ENCODE measurements around the gene CDC42SE2.
"Not testable (repeated sequence)": the region's sequence is repeated elsewhere in the genome, so short reads cannot be mapped to it uniquely, and the experiment has no call there.

Gene CDC42SE2

GRCh38 chr5:131297886-131298285 lies 34.0 kb downstream of the CDC42SE2 start:
- DNase-seq (ENCODE audit: low read depth), result no peak
- TF ChIP-seq CTCF (IDR thresholded peaks at IDR 0.05; ENCODE audit: low read depth, low read length, missing control alignments), result no peak
- H3K4me3 ChIP-seq (ENCODE audit: low read depth, low read length), result no peak overlapping the region

- DNase-seq (ENCODE audit: low read depth), result no peak
- TF ChIP-seq CTCF (IDR thresholded peaks at IDR 0.05; ENCODE audit: low read depth, low read length, missing control alignments), result no peak
- no peak overlapping the region for H3K4me3 ChIP-seq (ENCODE audit: low read depth, low read length)
These were observed 35.6 kb downstream of the CDC42SE2 start for GRCh38 chr5:131299465-131299864.

GRCh38 chr5:131302506-131302905 lies 38.7 kb downstream of the CDC42SE2 start:
- no peak for DNase-seq (ENCODE audit: low read depth)
- no peak overlapping the region for H3K4me3 ChIP-seq (ENCODE audit: low read depth, low read length)
- TF ChIP-seq CTCF (IDR thresholded peaks at IDR 0.05; ENCODE audit: low read depth, low read length, missing control alignments), result no peak

GRCh38 chr5:131303537-131303936 lies 39.7 kb downstream of the CDC42SE2 start:
- TF ChIP-seq CTCF (IDR thresholded peaks at IDR 0.05; ENCODE audit: low read depth, low read length, missing control alignments), result no peak
- DNase-seq (ENCODE audit: low read depth), result no peak
- no peak overlapping the region for H3K4me3 ChIP-seq (ENCODE audit: low read depth, low read length)

- no peak for DNase-seq (ENCODE audit: low read depth)
- no peak for TF ChIP-seq CTCF (IDR thresholded peaks at IDR 0.05; ENCODE audit: low read depth, low read length, missing control alignments)
- no peak overlapping the region for H3K4me3 ChIP-seq (ENCODE audit: low read depth, low read length)
These were observed 40.6 kb downstream of the CDC42SE2 start for GRCh38 chr5:131304414-131304813.

- TF ChIP-seq CTCF (IDR thresholded peaks at IDR 0.05; ENCODE audit: low read depth, low read length, missing control alignments), result no peak
- DNase-seq (ENCODE audit: low read depth), result no peak
- H3K4me3 ChIP-seq (ENCODE audit: low read depth, low read length), result no peak overlapping the region
These were observed 41.4 kb downstream of the CDC42SE2 start for GRCh38 chr5:131305138-131305689.

- no peak overlapping the region for H3K4me3 ChIP-seq (ENCODE audit: low read depth, low read length)
- no peak for DNase-seq (ENCODE audit: low read depth)
- TF ChIP-seq CTCF (IDR thresholded peaks at IDR 0.05; ENCODE audit: low read depth, low read length, missing control alignments), result no peak
These were observed 42.1 kb downstream of the CDC42SE2 start for GRCh38 chr5:131305906-131306305.

GRCh38 chr5:131312235-131312772 lies 48.5 kb downstream of the CDC42SE2 start:
- H3K4me3 ChIP-seq (ENCODE audit: low read depth, low read length), result not testable (repeated sequence)

More at GRCh38 chr5:131312235-131312772, 48.5 kb downstream of the CDC42SE2 start:
- DNase-seq (ENCODE audit: low read depth), result not testable (repeated sequence)
